Epithelial cell of proximal tubule (primary cell): ENCODE measurements around the gene CCSER1. TPM values are rescaled to one million over a fixed set of nuclear protein-coding genes. Genes with fewer than 3 reads are reported as not detected.

Experiments
- DNase-seq: peaks from one replicate; pipeline ENCODE4 v3.0.0-alpha.2; 2011; ENCODE audit warnings: low read depth
- H3K4me3 ChIP-seq: 2 replicates; pipeline ENCODE4 v1.5.1; 2011; ENCODE audit warnings: low read depth, mild to moderate bottlenecking, low read length
- total RNA-seq: library from RNA; depleted of rRNA; stranded (reverse); fragments of >200 nt; gene quantifications from 2 replicates; pipeline ENCODE4 v1.2.3, GENCODE V29; 2015
- TF ChIP-seq, protein P1 (sequence below): conservative IDR thresholded peaks from 2 replicates; pipeline ENCODE4 v1.5.1; 2012; ENCODE audit warnings: low read depth, mild to moderate bottlenecking, low read length

Gene CCSER1
- total RNA-seq, 1 donor from 2014 or later, result not detected

DNA sequence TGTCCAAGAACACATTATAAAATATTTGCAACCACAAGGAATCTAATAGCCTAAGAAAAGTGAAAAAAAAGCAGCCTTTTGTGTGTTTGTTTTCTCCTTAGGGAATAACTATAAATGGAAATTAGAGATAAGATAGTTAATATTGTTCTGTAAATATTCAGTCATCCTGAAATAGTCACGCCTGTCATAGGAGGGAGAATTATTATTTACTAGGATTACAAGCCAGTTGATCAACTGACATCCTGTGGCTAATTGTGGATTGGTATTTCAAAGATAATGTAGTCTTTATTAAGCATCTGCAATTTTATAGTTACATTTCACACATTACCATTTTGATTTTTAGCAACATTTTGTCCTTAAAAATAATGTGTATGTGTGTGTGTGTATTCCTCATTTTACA, 118.6 kb downstream of the CCSER1 start:
- TF ChIP-seq, protein P1, sequence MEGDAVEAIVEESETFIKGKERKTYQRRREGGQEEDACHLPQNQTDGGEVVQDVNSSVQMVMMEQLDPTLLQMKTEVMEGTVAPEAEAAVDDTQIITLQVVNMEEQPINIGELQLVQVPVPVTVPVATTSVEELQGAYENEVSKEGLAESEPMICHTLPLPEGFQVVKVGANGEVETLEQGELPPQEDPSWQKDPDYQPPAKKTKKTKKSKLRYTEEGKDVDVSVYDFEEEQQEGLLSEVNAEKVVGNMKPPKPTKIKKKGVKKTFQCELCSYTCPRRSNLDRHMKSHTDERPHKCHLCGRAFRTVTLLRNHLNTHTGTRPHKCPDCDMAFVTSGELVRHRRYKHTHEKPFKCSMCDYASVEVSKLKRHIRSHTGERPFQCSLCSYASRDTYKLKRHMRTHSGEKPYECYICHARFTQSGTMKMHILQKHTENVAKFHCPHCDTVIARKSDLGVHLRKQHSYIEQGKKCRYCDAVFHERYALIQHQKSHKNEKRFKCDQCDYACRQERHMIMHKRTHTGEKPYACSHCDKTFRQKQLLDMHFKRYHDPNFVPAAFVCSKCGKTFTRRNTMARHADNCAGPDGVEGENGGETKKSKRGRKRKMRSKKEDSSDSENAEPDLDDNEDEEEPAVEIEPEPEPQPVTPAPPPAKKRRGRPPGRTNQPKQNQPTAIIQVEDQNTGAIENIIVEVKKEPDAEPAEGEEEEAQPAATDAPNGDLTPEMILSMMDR, result no peak
- no peak overlapping the region for H3K4me3 ChIP-seq

DNA sequence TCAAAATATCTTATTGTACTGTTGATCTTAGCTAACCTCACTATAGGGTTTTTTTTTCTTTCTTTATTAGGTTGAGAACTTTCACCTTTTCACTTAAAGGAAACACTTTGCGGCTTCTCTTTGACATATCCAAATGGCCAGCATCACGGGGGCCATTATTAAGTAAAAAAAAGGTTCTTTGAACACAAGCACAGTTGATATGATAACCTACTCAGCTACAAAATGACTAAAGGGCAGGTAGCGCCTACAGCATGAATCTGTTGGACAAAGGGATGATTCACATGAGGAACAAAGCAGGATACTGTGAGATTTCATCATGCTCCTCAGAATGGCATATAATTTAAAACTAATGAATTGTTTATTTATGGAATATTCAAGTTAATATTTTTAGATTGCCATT, 119.6 kb downstream of the CCSER1 start:
- H3K4me3 ChIP-seq, result no peak overlapping the region
- no peak for DNase-seq
- TF ChIP-seq, protein P1, result no peak

More for the DNA sequence above, 118.6 kb downstream of the CCSER1 start:
- DNase-seq, result no peak

DNA sequence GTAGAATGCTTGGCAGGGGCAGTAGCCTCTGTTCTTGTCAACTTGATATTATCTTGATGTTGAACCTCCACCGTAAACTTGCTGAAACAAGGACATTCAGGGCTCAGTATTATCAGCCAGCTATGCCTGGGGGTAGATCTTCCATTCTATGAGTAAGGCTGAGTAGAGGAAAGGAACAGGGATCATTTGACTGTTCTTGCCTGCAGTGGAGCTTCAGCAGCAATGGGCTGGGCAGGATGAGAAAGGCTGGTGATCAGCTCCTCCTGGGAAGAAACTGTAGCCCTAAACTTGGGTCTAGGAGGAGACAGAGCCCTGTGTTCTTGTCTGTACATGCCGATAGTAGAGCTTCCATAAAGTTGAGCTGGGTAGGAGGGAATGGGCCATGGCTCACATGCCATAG, 127.2 kb downstream of the CCSER1 start:
- H3K4me3 ChIP-seq, result no peak overlapping the region
- TF ChIP-seq, protein P1, result no peak
- DNase-seq, result no peak

DNA sequence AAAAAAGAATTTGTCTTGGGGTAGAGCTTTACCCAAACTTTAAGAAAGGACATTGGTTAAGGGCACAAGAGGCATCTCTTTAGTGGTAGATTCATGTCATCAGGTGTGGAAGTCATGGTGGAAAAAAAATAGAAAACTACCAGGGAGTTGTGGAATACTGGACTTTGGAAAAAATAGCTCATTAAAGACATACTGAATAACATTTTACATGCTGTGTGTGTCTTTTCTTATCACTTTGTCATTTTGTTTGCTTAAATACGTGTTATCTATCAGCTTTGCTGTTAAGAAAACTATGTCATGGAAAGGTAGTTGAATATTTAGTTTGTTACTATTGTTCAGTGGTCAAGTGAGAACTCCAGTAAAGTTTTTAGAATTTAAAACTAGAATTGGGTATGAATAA, 147.0 kb downstream of the CCSER1 start:
- TF ChIP-seq, protein P1, result no peak
- DNase-seq, result no peak
- H3K4me3 ChIP-seq, result no peak overlapping the region

DNA sequence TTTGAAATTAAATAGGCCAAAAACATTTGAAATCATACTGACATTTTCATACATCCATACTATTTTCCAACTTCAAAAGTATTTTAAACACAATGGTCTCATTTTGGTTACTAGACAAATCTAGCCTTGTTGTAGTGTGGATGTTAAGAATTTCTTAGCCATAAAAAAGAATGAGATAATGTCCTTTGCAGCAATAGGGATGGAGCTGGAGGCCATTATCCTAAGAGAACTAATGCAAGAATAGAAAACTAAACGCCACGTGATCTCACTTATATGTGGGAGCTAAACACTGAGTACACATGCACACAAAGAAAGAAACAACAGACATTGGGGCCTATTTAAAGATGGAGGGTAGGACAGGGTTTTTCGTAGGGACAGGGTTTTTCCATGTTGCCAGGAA, 153.8 kb downstream of the CCSER1 start:
- TF ChIP-seq, protein P1, result no peak
- H3K4me3 ChIP-seq, result no peak overlapping the region
- no peak for DNase-seq

DNA sequence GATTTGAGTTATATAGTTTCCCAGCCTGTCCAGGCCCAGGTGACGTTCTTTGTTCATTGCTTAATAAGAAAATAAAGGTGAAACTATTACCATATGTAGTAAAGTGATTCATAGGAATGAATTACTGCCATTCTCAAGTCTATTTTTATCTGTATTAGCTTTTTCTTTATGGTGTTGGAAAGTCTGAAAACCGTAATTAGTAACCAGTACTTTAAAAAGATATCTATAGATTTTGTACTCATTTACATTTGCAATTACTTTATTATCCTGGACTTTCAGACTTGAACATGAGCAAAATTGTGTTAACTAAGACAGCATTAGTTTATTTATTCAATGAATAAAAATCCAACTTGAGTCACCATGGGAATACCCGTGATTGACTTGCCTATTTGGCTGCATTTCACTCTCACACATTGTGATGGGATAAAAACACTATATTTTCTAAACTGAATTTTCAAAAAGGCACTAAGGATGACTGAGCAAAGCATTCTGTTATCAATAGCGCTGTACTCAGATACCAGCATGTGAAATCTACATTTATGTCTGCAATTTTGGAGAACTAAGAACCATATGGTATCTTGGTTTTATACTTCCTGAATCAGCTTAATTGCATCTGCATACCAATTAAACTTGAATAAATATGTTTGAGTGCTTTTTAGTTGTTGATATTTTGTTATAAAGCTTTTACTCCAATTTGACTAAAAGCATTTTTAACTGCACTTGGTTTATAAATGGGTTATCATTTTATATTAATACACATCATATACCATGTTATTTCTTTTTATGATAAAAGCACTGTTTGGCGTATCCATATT, 154.6 kb downstream of the CCSER1 start:
- TF ChIP-seq, protein P1, result no peak
- no peak for DNase-seq
- H3K4me3 ChIP-seq, result no peak overlapping the region

DNA sequence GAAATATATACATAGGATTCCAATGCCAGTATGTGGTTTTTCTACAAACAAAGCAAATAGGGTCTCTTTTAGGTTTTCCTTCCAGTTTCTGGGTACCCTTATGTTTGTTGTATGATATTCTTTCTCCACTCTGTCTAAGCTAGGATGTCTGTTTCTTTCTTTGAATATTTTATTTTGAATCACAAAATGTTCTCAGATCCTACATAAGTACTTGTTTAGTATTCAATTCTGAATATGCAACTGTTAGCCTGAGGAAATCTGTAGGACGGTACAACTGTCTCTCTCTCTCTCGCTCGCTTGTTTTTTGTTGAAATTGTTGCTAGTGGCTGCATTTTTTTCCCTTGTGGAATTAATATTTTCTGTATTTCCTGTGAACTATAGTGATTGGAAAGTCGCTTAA, 163.2 kb downstream of the CCSER1 start:
- DNase-seq, result no peak
- no peak overlapping the region for H3K4me3 ChIP-seq
- TF ChIP-seq, protein P1, result no peak
